Activated T-cell treated with anti-CD3 and anti-CD28 coated beads, Interleukin-2, amount 50 U/mL, for 24 hours (primary cell): Measurements from ENCODE around the gene NUP35.

Source experiments
- DNase-seq: peaks from one replicate; pipeline ENCODE4 v3.0.0-alpha.2; 2020
- H3K27ac Mint-ChIP-seq: 2 replicates; pipeline ENCODE4 v1.8.0; 2020; ENCODE audit warnings: mild to moderate bottlenecking, mixed read lengths
- H3K27me3 Mint-ChIP-seq: 2 replicates; pipeline ENCODE4 v1.8.0; 2020; ENCODE audit warnings: mixed read lengths
- H3K36me3 Mint-ChIP-seq: 2 replicates; pipeline ENCODE4 v1.8.0; 2020; ENCODE audit warnings: low read depth, mixed read lengths
- H3K4me1 Mint-ChIP-seq: 2 replicates; pipeline ENCODE4 v1.8.0; 2020; ENCODE audit warnings: low read depth, mixed read lengths
- H3K4me3 Mint-ChIP-seq: 2 replicates; pipeline ENCODE4 v1.8.0; 2020; ENCODE audit warnings: mild to moderate bottlenecking, moderate library complexity, mixed read lengths
- H3K9me3 Mint-ChIP-seq: 2 replicates; pipeline ENCODE4 v1.8.0; 2020; ENCODE audit warnings: mixed read lengths

The NUP35 gene

DNA sequence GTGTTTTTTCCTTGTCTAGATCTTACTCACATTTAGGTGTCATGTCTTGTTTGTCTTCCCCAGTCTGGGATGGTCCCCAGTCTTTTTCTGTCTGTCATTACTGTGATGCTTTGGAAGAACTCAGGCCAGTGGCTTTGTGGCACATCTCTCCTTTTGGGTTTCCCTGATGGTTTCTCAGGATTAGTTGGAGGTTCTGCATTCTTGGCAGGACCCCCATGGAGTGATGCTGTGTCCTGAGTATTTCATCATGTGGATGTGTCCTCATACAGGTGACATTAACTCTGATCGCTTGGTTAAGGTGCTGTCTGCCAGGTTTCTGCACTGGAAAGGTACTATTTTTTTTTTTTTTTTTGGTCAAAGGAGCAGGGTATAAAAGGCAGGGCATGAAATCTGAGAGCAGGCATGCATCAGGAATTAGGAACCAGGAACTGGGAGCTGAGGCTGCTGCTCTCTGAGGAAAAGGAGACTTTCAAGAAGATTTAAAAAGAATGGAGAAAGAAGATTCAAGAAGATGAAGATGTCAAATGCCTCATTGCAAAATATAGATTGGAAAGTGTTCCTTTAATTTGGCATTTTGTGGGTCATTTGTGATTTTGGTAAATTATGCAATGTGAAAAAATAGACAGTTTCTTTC, 85.3 kb downstream of the NUP35 start:
- peaks cover 16% of the 10 kb centered on the region for H3K4me1 Mint-ChIP-seq
- H3K27ac Mint-ChIP-seq = no peak overlapping the region
- no peaks in the 10 kb centered on the region for H3K27me3 Mint-ChIP-seq
- H3K4me3 Mint-ChIP-seq = no peak overlapping the region
- peaks cover 13% of the 10 kb centered on the region for H3K9me3 Mint-ChIP-seq
- peaks cover 36% of the 10 kb centered on the region for H3K36me3 Mint-ChIP-seq
- no peak for DNase-seq
